ENCODE measurements around the gene KRT34.
"Not testable (repeated sequence)": the region's sequence is repeated elsewhere in the genome, so short reads cannot be mapped to it uniquely, and the experiment has no call there.

Gene KRT34

DNA sequence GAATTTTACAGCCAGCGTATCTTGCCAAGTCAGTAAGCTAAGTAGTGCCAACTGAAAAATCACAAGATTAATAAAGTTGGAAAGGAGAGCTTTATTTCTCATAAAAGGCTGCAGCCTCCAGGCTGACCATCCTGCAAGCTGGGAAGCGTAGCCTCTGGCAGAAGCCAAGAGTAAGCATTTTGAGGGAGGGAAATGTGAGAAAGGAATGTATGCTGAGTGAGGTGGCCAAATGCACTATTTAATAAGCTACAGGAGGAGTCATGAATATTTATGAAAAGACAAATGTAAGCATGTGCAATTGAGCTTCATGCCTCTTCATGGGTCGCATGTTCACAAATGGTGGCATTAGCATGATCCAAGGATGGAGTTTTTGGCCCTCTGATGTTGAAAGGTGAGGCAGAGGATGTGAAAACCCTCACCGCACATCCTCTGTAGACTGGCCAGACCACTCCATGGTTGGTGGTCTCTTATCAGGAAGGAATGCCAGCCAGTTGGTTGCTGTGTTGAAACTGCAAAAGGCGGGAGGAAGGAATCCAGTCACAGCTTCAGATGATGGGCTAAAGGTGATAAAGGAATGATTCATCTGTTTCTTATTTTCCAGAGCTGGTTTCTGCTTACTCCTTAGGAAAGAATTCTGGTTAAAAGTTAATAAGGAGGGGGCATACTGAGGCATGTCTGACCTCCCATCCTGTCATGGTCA is 21.7 kb downstream of the KRT34 start:
- DNase-seq, result no peak

- DNase-seq, result no peak
Observed at GRCh38 chr17:41354536-41354935, 27.6 kb downstream of the KRT34 start.

DNA sequence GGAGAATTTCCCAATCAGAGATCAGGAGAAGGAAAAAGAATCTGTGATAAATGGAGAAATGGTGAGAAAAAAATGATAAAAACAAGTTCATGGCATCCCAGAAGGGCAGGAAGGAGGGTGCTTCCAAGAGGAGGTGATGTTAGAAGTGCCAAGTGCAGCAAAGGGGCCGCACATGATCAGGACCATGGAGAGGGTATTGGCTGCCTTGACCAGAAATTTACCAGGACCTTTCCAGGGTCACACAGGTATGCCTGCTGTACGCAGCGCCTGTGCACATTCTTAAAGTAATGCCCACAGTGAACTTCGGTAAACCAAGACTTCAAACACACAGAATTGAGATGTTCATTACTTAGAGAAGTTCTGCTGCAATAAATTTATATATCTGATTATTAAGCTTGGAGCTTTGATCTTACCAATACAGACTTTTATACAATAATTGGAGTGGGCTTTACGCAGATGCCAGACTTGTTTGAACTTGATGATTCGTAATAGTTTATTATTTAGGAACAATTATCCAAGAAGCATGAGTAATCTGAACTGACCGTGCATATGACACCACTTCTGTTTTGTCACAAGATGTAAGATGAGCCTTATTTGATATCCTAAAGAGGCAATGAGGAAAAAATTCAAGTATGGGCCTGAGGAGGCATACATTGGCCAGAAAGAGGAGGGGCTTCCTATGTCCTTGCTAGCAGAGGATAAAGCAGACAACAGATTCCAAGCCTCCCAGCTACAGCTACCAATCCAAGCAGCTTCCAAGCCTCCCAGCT is 29.3 kb downstream of the KRT34 start:
- no peak for DNase-seq

- DNase-seq, result no peak
Observed at GRCh38 chr17:41351177-41351576, 30.9 kb downstream of the KRT34 start.

- DNase-seq, result not testable (repeated sequence)
Observed at GRCh38 chr17:41350381-41350878, 31.7 kb downstream of the KRT34 start, which contains the start of gene KRT33A. Gene KRT33A, minus strand, starts transcription at chr17:41350828. Its CDS starts 61 bp downstream, at chr17:41350767.

- no peak for DNase-seq
Observed at GRCh38 chr17:41347869-41348760, 34.0 kb downstream of the KRT34 start.

- DNase-seq, result not testable (repeated sequence)
Observed at GRCh38 chr17:41346421-41346820, 35.7 kb downstream of the KRT34 start.

DNA sequence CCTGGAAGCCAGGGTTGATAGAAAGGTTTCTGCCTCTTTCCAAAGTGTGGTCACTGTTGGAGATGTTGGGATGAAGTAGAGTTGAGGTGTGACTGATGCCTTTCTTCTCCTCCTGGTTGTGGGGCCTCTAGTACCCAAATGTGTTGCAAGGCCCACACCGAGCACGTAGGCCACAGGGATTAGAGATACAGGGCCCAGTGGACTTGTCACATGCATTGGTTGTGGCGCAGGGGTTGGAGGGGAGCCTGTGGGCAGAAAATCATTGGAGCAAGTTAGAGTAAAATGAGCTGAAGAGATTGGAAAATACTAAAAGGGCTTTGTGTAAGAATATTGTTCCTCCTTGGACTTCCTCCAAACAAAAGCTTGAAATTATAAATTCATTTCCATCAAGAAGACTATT is 36.1 kb downstream of the KRT34 start:
- DNase-seq, result no peak

DNA sequence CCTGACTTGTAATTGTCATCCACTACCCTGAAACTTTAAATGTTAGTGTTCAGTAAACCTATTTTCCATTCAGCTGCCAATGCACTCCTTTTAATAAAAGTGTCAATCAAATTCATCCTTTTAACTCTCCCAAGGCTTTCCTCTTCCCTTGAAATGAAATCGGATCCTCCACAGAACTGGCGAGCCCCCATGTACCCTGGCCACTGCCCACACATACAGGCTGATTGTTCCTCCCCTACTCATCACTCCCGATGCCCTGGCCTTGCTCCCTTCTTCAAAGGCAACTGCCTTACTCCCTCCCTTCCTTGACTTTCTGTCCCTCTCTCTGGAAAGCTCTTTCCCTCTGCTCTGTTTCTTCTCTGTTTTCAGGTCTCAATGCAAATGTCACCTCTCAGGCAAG is 39.1 kb downstream of the KRT34 start:
- DNase-seq, result no peak

DNA sequence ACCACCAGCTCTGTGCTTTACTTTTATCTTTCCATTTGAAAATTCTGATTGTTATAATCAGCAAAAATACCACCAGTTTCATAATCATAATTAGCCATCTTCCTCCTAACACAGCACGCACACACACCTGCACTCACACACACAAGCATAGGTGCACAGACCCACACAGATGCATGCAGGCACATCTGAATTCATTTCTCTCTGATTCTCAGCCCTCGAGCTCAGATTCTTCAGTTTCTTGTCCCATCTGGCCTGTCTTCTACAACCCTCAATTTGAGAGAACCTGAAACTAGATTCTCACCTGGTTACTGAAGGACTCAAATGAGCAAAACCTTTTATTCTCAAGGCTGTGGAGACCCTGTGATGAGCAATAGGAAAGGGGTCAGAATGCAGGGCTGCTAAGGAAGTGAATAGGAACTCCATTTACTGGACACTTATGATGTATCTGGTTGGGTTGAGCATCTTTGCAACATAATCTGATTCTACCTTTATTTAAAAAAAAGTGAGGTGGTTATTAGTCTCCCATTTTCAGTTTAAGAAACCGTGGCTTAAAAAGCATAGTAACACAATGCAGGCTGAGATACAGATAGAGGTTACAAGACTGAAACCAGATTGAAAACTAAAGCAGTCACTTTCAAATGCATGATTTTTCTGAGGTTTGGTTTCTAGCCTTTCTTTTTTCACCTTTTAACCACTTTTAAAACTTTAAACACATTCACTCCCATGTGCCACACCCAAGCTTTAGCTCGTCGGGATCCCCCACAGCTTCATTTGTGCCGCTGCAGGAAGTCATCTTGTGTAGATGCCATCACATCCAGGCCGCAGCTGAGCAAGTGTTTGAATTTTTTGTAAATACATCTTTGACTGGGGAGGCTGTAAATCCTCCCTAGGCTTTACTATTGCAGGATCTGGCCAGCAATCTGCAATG is 40.9 kb downstream of the KRT34 start:
- DNase-seq, result peak; percentile 65

- no peak for DNase-seq
Observed at GRCh38 chr17:41340494-41340893, 41.6 kb downstream of the KRT34 start.

GRCh38 chr17:41339571-41340172 is 42.4 kb downstream of the KRT34 start:
- DNase-seq, result no peak

GRCh38 chr17:41338961-41339485 is 43.1 kb downstream of the KRT34 start:
- no peak for DNase-seq

GRCh38 chr17:41335747-41336146 is 46.4 kb downstream of the KRT34 start:
- DNase-seq, result no peak

DNA sequence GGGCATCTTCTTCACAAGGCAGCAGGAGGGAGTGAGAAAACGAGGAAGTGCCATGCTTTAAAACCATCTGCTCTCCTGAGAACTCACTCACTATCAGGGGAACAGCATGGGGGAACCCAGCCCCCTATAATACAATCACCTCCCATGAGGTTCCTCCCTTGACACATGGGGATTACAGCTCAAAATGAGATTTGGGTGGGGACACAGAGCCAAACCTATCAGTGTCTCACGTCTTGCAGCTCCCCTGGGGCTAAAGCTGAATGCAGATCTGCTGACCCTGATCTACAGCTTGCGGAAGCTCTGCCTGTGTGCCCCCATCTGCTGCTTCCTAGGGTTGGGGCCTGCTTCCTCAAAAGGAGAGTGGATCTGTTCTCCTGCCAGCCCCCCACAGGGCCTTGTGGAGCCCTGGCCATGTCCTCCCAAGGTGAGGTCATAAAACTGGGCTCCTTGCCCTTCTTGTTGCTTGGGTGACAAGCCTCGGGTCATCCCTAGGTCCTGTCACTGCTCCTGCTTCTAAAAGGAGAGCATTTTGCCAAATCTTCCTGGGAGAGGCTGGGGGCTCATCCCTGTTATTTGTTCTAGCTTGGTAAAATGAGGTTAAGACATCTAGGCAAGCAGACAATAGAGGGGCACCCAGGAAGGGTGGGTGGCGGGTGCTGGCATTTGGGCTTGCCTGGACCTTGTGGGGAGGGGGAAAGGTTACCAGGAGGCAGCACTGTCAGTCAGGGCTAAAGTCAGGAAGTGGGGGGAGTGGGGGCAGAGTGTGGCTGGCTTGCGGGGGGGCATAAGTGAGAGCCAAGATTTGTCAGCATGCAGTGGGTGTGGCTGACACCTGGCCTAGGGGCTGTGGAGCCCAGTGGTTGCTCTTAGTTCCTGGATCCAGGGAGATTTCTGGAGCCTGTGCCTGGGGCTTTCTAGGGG is 47.5 kb downstream of the KRT34 start:
- no peak for DNase-seq

DNA sequence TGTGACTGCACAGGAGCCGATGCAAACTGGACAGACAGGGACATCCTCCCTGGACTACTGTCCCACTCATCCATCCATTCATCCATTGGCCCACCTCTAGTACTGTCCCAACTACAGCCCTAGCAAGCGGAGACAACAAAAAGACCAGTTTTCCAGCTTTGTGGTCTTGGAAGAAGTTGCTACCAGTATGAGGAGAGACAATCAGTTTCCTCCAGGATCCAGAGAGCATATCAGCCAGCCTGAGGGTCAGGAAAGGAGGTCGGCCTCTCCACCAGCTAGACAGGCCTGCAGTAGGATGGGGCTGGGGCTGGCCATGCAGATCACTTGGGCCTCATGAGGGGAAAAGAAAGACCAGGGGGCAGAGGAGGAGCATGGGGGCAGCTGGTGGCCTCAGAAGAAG is 48.3 kb downstream of the KRT34 start:
- no peak for DNase-seq

GRCh38 chr17:41333098-41333497 is 49.0 kb downstream of the KRT34 start:
- no peak for DNase-seq

GRCh38 chr17:41332239-41332638 is 49.9 kb downstream of the KRT34 start:
- no peak for DNase-seq

DNA sequence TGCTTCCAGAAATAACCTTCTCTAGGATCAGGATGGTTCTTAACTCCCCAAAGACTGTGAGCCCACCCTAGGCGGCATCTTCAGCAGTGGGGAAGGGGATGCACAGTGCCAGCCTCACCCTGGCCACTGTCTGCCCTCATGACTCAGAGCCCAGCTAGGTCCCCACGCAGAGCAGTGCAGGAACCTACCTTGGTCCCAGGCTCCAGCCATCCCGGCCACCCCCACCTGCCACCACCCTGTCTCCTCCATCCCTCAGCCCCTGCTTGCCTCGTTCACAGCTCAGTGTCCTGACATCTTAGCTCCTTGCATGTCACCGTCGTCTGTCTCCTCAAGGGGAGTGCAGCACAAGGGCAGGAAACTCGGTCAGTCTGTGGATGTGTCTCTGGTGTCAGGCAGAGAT is 50.5 kb downstream of the KRT34 start:
- no peak for DNase-seq

GRCh38 chr17:41329279-41329948 is 52.7 kb downstream of the KRT34 start:
- peak; percentile 64 for DNase-seq
